AG09309 (cell line): Measurements from ENCODE around the gene BTG1.

ENCODE experiments used
- DNase-seq: peaks from one replicate; pipeline ENCODE4 v3.0.0-alpha.2; 2010; ENCODE audit warnings: low read depth
- H3K4me3 ChIP-seq: 2 replicates; pipeline ENCODE4 v1.5.1; 2011; ENCODE audit warnings: mild to moderate bottlenecking, low read depth, low read length, moderate library complexity; ENCODE audit not compliant: control insufficient read depth
- TF ChIP-seq, protein P1 (sequence below): IDR thresholded peaks from 2 replicates; pipeline ENCODE4 v1.5.1; 2011; ENCODE audit warnings: mild to moderate bottlenecking, low read depth, low read length, inconsistent platforms; ENCODE audit not compliant: insufficient read depth, control insufficient read depth; ENCODE audit errors: missing control alignments

Gene BTG1

DNA sequence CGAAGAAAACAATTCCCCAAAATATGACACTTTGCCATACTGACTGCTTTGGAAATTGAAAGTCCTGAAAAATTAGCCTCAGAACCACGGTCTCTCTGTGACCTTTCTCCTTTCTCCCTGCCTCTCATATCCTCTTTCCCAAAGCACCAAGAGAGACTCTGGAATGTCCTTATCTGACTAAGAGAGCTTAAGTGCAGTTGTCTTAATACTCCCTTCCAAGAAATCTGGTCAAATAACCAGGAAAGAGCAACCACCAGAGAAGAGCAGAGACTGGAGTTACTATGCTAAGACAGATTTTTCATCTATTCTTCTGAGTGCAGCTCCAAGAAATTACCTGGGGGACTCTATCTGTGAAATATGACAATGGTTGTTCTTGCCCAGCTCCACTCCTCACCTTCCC is 10.5 kb upstream of the BTG1 start:
- no peak for DNase-seq
- H3K4me3 ChIP-seq, result no peak overlapping the region
- TF ChIP-seq, protein P1, sequence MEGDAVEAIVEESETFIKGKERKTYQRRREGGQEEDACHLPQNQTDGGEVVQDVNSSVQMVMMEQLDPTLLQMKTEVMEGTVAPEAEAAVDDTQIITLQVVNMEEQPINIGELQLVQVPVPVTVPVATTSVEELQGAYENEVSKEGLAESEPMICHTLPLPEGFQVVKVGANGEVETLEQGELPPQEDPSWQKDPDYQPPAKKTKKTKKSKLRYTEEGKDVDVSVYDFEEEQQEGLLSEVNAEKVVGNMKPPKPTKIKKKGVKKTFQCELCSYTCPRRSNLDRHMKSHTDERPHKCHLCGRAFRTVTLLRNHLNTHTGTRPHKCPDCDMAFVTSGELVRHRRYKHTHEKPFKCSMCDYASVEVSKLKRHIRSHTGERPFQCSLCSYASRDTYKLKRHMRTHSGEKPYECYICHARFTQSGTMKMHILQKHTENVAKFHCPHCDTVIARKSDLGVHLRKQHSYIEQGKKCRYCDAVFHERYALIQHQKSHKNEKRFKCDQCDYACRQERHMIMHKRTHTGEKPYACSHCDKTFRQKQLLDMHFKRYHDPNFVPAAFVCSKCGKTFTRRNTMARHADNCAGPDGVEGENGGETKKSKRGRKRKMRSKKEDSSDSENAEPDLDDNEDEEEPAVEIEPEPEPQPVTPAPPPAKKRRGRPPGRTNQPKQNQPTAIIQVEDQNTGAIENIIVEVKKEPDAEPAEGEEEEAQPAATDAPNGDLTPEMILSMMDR, result no peak

DNA sequence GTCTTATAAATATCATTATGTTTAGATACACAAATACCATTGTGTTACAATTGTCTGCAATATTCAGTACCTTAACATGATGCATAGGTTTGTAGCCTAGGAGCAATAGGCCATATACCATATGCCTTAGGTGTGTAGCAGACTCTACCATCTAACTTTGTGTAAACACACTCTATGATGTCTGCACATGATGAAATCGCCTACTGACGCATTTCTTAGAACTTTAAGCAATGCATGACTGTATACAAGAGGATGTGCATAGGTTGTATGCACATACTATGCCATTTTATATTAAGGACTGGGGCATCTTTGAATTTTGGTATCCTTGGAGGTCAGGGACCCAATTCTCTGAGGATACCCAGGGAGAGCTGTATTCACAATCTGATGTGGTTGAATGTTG is 10.1 kb upstream of the BTG1 start:
- no peak overlapping the region for H3K4me3 ChIP-seq
- TF ChIP-seq, protein P1, result no peak
- no peak for DNase-seq

GRCh38 chr12:92151916-92152315 is 6.3 kb upstream of the BTG1 start:
- no peak overlapping the region for H3K4me3 ChIP-seq
- DNase-seq, result no peak
- TF ChIP-seq, protein P1, result no peak

DNA sequence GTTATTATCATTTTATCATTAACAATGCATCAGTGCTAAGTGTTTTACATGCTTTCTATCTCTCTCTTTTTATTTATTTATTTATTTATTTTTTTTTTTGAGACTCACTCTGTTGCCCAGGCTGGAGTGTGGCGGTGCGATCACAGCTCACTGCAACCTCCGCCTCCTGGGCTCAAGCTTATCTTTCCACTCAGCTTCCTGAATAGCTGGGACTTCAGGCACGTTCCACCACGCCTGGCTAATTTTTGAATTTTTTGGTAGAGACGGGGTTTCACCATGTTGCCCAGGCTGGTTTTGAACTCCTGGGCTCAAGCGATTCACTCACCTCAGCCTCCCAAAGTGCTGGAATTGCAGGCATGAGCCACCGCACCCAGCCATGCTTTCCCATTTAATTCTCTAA is 3.9 kb upstream of the BTG1 start:
- no peak for DNase-seq
- TF ChIP-seq, protein P1, result no peak
- H3K4me3 ChIP-seq, result no peak overlapping the region

DNA sequence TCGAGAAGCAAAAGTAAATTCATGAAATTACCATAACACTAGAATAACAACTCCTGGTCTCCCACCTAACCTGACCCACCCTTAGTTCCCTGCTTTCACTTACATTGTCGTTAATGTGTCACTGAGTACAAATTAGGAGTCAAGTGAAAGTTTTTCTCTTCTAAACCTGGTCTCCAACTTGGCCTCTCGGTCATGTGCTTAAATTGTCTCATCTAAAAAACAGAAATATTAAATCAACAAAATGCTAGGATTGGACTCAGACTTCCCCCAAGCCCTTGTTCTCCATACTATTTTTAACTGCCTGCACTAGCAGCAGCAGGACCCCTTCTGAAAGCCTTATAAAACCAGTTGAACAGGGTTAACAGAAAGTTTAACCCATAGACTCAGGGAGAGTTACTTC is 1.8 kb upstream of the BTG1 start:
- TF ChIP-seq, protein P1, result no peak
- no peak overlapping the region for H3K4me3 ChIP-seq
- DNase-seq, result no peak

DNA sequence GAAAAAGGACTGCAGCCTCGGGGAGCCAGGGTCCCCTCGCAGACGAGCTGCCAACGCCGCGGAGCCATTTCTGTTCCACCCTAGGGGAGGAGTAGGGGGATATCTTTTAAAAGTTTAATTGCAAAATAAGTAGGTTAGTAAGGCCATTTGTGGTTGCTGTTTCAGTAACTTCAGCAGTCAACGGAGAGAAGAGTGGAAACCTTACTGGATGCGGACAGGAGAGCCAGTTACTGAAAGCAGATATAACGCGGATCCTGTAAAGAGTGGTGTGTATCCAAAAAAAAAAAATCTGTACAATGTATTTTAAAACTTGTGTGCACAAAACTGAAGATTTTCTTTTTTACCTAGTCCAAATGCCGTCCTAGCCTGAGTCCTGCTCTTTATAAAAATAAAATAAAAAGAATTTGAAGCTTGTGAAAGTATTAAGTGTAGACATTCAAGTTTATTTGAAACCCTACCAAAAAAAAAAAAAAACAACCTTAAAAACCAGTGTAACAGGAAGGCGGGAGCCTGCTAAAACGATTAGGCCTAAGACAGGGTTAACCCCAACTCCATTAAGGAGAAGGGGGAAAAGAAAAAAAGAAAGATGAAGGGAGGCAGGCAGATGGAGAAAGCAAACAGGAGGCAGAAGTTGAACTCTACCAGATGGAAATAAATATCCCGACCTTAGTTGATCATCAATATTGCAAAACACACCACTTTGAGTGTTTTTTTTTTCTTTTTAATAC is 1.0 kb upstream of the BTG1 start:
- TF ChIP-seq, protein P1, result no peak
- DNase-seq, result no peak
- H3K4me3 ChIP-seq, result peak overlapping the region; percentile 59

DNA sequence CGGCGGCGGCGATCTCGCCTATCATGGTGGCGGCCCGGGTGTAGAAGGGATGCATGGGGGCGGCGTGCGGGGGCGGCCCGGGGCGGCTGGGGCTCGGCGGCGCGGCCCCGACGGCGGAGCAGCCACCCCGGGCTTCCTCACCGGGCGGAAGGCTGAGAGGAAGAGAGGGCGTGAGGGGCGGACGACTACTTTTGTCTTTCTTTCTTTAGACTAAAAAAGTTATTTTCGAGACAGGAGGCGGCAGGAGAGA is 240 bp downstream of the BTG1 start:
- peak overlapping the region; percentile 88 for H3K4me3 ChIP-seq
- DNase-seq, result no peak
- TF ChIP-seq, protein P1, result no peak
